GM18907 (cell line): Measurements from ENCODE around the gene BBS9.

ENCODE experiments used
- ATAC-seq: cut with Tn5 transposase; IDR thresholded peaks from one replicate; pipeline ENCODE4 v1.9.1; 2021; ENCODE audit warnings: mild to moderate bottlenecking, moderate library complexity; ENCODE audit not compliant: unreplicated experiment

Gene BBS9

GRCh38 chr7:33582533-33582932, 453.2 kb downstream of the BBS9 start:
- ATAC-seq, result no peak

- ATAC-seq, result no peak
These were observed 460.5 kb downstream of the BBS9 start for GRCh38 chr7:33589911-33590310.

- no peak for ATAC-seq
These were observed 461.6 kb downstream of the BBS9 start for GRCh38 chr7:33590916-33591315.

- no peak for ATAC-seq
These were observed 462.1 kb downstream of the BBS9 start for GRCh38 chr7:33591490-33591889.

- no peak for ATAC-seq
These were observed 463.4 kb downstream of the BBS9 start for GRCh38 chr7:33592718-33593117.

- ATAC-seq, result no peak
These were observed 464.2 kb downstream of the BBS9 start for GRCh38 chr7:33593611-33594010.

GRCh38 chr7:33596686-33597085, 467.3 kb downstream of the BBS9 start:
- no peak for ATAC-seq

- ATAC-seq, result no peak
These were observed 467.8 kb downstream of the BBS9 start for GRCh38 chr7:33597181-33597580.

- no peak for ATAC-seq
These were observed 471.7 kb downstream of the BBS9 start for GRCh38 chr7:33601101-33601500.

- no peak for ATAC-seq
These were observed 472.5 kb downstream of the BBS9 start for GRCh38 chr7:33601884-33602283.

GRCh38 chr7:33604056-33604455, 474.7 kb downstream of the BBS9 start:
- no peak for ATAC-seq

- no peak for ATAC-seq
These were observed 481.6 kb downstream of the BBS9 start for GRCh38 chr7:33610918-33611317.

GRCh38 chr7:33612442-33612841, 483.1 kb downstream of the BBS9 start:
- ATAC-seq, result no peak

- ATAC-seq, result no peak
These were observed 485.2 kb downstream of the BBS9 start for GRCh38 chr7:33614357-33615117.

- ATAC-seq, result no peak
These were observed 487.4 kb downstream of the BBS9 start for GRCh38 chr7:33616752-33617151.

- no peak for ATAC-seq
These were observed 489.9 kb downstream of the BBS9 start for GRCh38 chr7:33619264-33619663.

- no peak for ATAC-seq
These were observed 493.9 kb downstream of the BBS9 start for GRCh38 chr7:33623267-33623666.

- ATAC-seq, result no peak
These were observed 494.9 kb downstream of the BBS9 start for GRCh38 chr7:33624215-33624614.

- ATAC-seq, result no peak
These were observed 497.5 kb downstream of the BBS9 start for GRCh38 chr7:33626869-33627268.

GRCh38 chr7:33627741-33628140, 498.4 kb downstream of the BBS9 start:
- no peak for ATAC-seq

- ATAC-seq, result no peak
These were observed 499.5 kb downstream of the BBS9 start for GRCh38 chr7:33628894-33629293.

- no peak for ATAC-seq
These were observed 501.0 kb downstream of the BBS9 start for GRCh38 chr7:33630359-33630758.

- ATAC-seq, result no peak
These were observed 503.0 kb downstream of the BBS9 start for GRCh38 chr7:33632322-33632721.
